K562 (cell line): ENCODE data around the gene PSPH. TPM values are rescaled to one million over a fixed set of nuclear protein-coding genes. Genes with fewer than 3 reads are reported as not detected.

Experiments used
- ATAC-seq: fragments of 200-7000 bp; cut with Tn5 transposase; 3 replicates; pipeline ENCODE4 v1.9.1; 2020; ENCODE audit warnings: moderate library complexity
- BruUV-seq: library from RNA; stranded (reverse); fragments of 400-500 nt; replicated peaks from 2 replicates; lab custom pipeline; 2021; lab: Mats Ljungman, UMichigan
- CTCF ChIA-PET: fragments of 300-600 bp; formaldehyde crosslinking; extraction: SDS; loops from one replicate; lab custom pipeline; 2021; ENCODE audit warnings: low intra/inter-chr PET ratio; lab: Yijun Ruan, JAX
- POLR2A ChIA-PET: fragments of 300-600, 350-650 bp; sonication (Branson Sonifier 250); formaldehyde crosslinking; extraction: SDS; loops from one replicate; lab custom pipeline; 2021; ENCODE audit warnings: antibody characterized with exemption, inconsistent platforms; lab: Yijun Ruan, JAX
- DNase-seq, 4 experiments: peaks; one replicate each; pipeline versions ENCODE4 v3.0.0 to v3.0.0-alpha.2; 2011 to 2018; ENCODE audit warnings: low spot score in 3 of 4, mixed read lengths in 3 of 4; ENCODE audit errors: extremely low read depth in 1 of 4
- FAIRE-seq: peaks from 2 replicates; lab custom pipeline; 2011; peaks lifted over from hg19 to GRCh38; lab: Jason Lieb, UNC
- H2AFZ ChIP-seq: 2 replicates; pipeline ENCODE4 v1.6.0; 2011; ENCODE audit warnings: low read depth, low read length, control low read depth, inconsistent platforms
- H3K27ac ChIP-seq: fragments of 200-600 bp; 3 replicates; pipeline ENCODE4 v1.8.0; 2011; ENCODE audit warnings: low read depth, mild to moderate bottlenecking, control low read depth, inconsistent platforms, low read length, moderate library complexity, mixed read lengths; ENCODE audit errors: extremely low read depth
- H3K27me3 ChIP-seq, 2 experiments: fragments of 300-600 bp in 1 of 2; 2 replicates in 1 of 2; 3 replicates in 1 of 2; pipeline versions ENCODE4 v1.6.0 to v1.8.0; 2011; ENCODE audit warnings: inconsistent platforms in 2 of 2, low read length in 2 of 2, mild to moderate bottlenecking in 1 of 2, mixed read lengths in 1 of 2, moderate library complexity in 1 of 2; ENCODE audit not compliant: control insufficient read depth in 2 of 2, insufficient read depth in 2 of 2
- H3K36me3 ChIP-seq: fragments of 300-600 bp; 3 replicates; pipeline ENCODE4 v1.8.0; 2011; ENCODE audit warnings: mild to moderate bottlenecking, low read length, inconsistent platforms; ENCODE audit not compliant: control insufficient read depth, insufficient read depth
- H3K4me1 ChIP-seq, 2 experiments: fragments of 200-600 bp in 1 of 2; replicated peaks in 1 of 2; 2 replicates in 1 of 2; 3 replicates in 1 of 2; pipeline versions ENCODE4 v1.5.1 to v1.8.0; 2011; ENCODE audit warnings: inconsistent platforms in 2 of 2, low read length in 2 of 2, mild to moderate bottlenecking in 1 of 2, mixed read lengths in 1 of 2, moderate library complexity in 1 of 2; ENCODE audit not compliant: control insufficient read depth in 2 of 2, insufficient read depth in 2 of 2
- H3K4me2 ChIP-seq: 2 replicates; pipeline ENCODE4 v1.6.1; 2011; ENCODE audit warnings: low read length, control low read depth, inconsistent platforms, mixed read lengths; ENCODE audit not compliant: insufficient read depth
- H3K4me3 ChIP-seq: fragments of 200-600 bp; sonication (generic), shearing (Covaris generic); 2 replicates; pipeline ENCODE4 v1.5.1; 2016; ENCODE audit warnings: control low read depth, inconsistent platforms
- H3K79me2 ChIP-seq: fragments of 200-600 bp; 3 replicates; pipeline ENCODE4 v1.8.0; 2011; ENCODE audit warnings: low read length, inconsistent platforms; ENCODE audit not compliant: control insufficient read depth, insufficient read depth
- H3K9ac ChIP-seq, 2 experiments: 2 replicates each; pipeline versions ENCODE4 v1.6.0 to v1.6.1; 2011; ENCODE audit warnings: low read depth in 2 of 2, low read length in 2 of 2, control low read depth in 1 of 2, inconsistent platforms in 1 of 2, mild to moderate bottlenecking in 1 of 2, mixed read lengths in 1 of 2; ENCODE audit not compliant: insufficient read depth in 1 of 2
- H3K9me1 ChIP-seq: one replicate; pipeline ENCODE4 v1.6.0; 2011; ENCODE audit warnings: inconsistent platforms, mild to moderate bottlenecking, low read length, moderate library complexity; ENCODE audit not compliant: control insufficient read depth, insufficient read depth
- H3K9me3 ChIP-seq: replicated peaks from 2 replicates; pipeline ENCODE4 v1.5.1; 2011; ENCODE audit warnings: low read depth, low read length, inconsistent platforms; ENCODE audit not compliant: control insufficient read depth, insufficient read depth
- H4K20me1 ChIP-seq: replicated peaks from 2 replicates; pipeline ENCODE4 v1.6.1; 2011; ENCODE audit warnings: low read length, inconsistent platforms, mixed read lengths; ENCODE audit not compliant: control insufficient read depth, insufficient read depth
- CCAR2 ChIP-seq: fragments of 200-400 bp; formaldehyde crosslinking; IDR thresholded peaks from 2 replicates; pipeline ENCODE4 v1.6.1; 2017; ENCODE audit warnings: mild to moderate bottlenecking, low read depth, low read length
- EWSR1 ChIP-seq: fragments of 450-650 bp; IDR thresholded peaks from 2 replicates; pipeline ENCODE4 v1.6.1; 2018; ENCODE audit warnings: borderline replicate concordance, mild to moderate bottlenecking, low read depth, moderate library complexity; ENCODE audit not compliant: partially characterized antibody
- FOSL1 ChIP-seq: fragments of 200-800 bp; sonication (Bioruptor generic); conservative IDR thresholded peaks from 2 replicates; pipeline ENCODE4 v1.6.1; 2016; ENCODE audit warnings: missing genetic modification characterization, missing compliant biosample characterization
- NFE2 ChIP-seq: IDR thresholded peaks from 2 replicates; pipeline ENCODE4 v1.6.1; 2014; ENCODE audit warnings: antibody characterized with exemption, low read depth
- NFYB ChIP-seq: IDR thresholded peaks from 2 replicates; pipeline ENCODE4 v1.6.1; 2011; ENCODE audit warnings: mild to moderate bottlenecking, moderate library complexity; ENCODE audit not compliant: insufficient read length; ENCODE audit errors: extremely low read depth
- SMAD3 ChIP-seq: fragments of 450-650 bp; formaldehyde crosslinking; conservative IDR thresholded peaks from 2 replicates; pipeline ENCODE4 v1.4.0; 2020; ENCODE audit warnings: mild to moderate bottlenecking
- SMARCA4 ChIP-seq: fragments of 450-650 bp; IDR thresholded peaks from 2 replicates; pipeline ENCODE4 v1.6.1; 2016
- THRA ChIP-seq: fragments of 450-650 bp; IDR thresholded peaks from 2 replicates; pipeline ENCODE4 v1.6.1; 2017; ENCODE audit warnings: mild to moderate bottlenecking, moderate library complexity
- ZNF121 ChIP-seq: sonication (generic); formaldehyde crosslinking; conservative IDR thresholded peaks from 2 replicates; pipeline ENCODE4 v1.8.0; 2022; ENCODE audit warnings: missing genetic modification reagents
- WGBS: fragments of 100-300 bp; shearing (Covaris generic); methylation state at CpG from one replicate; pipeline ENCODE4 v1.1.6; 2016; ENCODE audit warnings: low coverage, mixed read lengths; ENCODE audit not compliant: insufficient coverage; ENCODE audit errors: missing lambda C conversion rate; 5-methylcytosine and 5-hydroxymethylcytosine counted together
- in situ Hi-C: fragments of 300-500 bp; cut with MboI; formaldehyde crosslinking; loops from 4 replicates; pipeline ENCODE4 v1.15.0; 2018; ENCODE audit warnings: inconsistent platforms, mixed read lengths
- intact Hi-C: fragments of 100-400 bp; cut with micrococcal nuclease; formaldehyde crosslinking; loops from 2 replicates; pipeline ENCODE4 v1.14.2; 2022
- polyA plus RNA-seq, 8 experiments: library from polyadenylated mRNA; depleted of rRNA in 4 of 8; stranded (reverse) in 5 of 8; unstranded in 3 of 8; fragments of >200 nt; fragmentation: Nextera tagmentation in 2 of 8; fragmentation: Illumina TruSeq in 1 of 8; extraction: Ambion mirVana in 2 of 8; extraction: Trizol in 1 of 8; gene quantifications; 2 replicates each; pipeline versions ENCODE4 v1.2.1 to v1.2.3, GENCODE V29; 2011 to 2014; ENCODE audit warnings: inconsistent platforms in 1 of 8, missing spikeins in 1 of 8
- total RNA-seq, 7 experiments: library from RNA; depleted of rRNA in 6 of 7; stranded (reverse); fragments of >200 nt in 6 of 7; fragmentation: Illumina TruSeq in 2 of 7; extraction: Trizol in 2 of 7; gene quantifications; 2 replicates each; pipeline versions ENCODE4 v1.2.1 to v1.2.3, GENCODE V29; 2011 to 2021; ENCODE audit warnings: low replicate concordance in 1 of 7
- TF ChIP-seq, protein P1 (sequence below): fragments of 250-450 bp; sonication (Bioruptor Pico); IDR thresholded peaks from 2 replicates; pipeline ENCODE4 v1.8.0; 2022; ENCODE audit warnings: moderate library complexity, mild to moderate bottlenecking, inconsistent platforms

Gene PSPH
- total and polyA plus RNA-seq, 9 of the 15 experiments (the other 6 are each of a cell fraction or from before 2014, with no cell fraction given), result 6.3 to 46.8 (median 20.2) TPM

DNA sequence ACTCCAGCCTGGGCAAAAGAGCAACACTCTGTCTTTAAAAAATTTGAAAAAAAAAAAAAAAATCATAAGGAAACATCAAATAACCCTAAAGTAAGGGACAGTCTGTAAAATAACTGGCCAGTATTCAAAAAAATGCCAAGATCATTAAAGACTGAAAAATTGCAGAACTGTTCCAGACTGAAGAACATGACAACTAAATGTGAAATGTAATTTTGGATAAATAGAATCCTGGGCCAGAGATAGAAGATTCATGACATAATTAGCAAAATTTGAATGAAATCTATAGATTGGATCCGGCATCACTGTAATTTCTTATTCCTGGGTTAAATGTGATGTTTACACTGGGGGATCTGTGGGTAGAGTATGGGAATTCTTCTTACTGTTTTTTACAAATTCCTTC is 3.0 kb downstream of the PSPH start:
- DNase-seq (no peak), FAIRE-seq (no peak)
- Histone ChIP-seq H3K27ac (no peak overlapping the region), H3K9ac (no peak overlapping the region), H3K79me2 (peaks cover 44% of the 10 kb centered on the region), H3K9me1 (no peaks in the 10 kb centered on the region), H3K4me2 (no peak overlapping the region), H3K36me3 (peaks cover 6% of the 10 kb centered on the region; the same call in 2 of the 3 replicates), H3K4me1 (peaks cover 13 to 23% of the 10 kb centered on the region in 2 experiments; a peak in 4 of 5 replicates), H2AFZ (no peak overlapping the region), H3K4me3 (no peak overlapping the region)
- POLR2A ChIA-PET, result no interaction called here
- in situ Hi-C loops, result no loop called here
- CTCF ChIA-PET, result no interaction called here
- BruUV-seq, result no TSS peak
- TF ChIP-seq FOSL1 (tag), result no peak
- no peak for TF ChIP-seq NFYB
- TF ChIP-seq SMARCA4, result no peak
- TF ChIP-seq, protein P1, sequence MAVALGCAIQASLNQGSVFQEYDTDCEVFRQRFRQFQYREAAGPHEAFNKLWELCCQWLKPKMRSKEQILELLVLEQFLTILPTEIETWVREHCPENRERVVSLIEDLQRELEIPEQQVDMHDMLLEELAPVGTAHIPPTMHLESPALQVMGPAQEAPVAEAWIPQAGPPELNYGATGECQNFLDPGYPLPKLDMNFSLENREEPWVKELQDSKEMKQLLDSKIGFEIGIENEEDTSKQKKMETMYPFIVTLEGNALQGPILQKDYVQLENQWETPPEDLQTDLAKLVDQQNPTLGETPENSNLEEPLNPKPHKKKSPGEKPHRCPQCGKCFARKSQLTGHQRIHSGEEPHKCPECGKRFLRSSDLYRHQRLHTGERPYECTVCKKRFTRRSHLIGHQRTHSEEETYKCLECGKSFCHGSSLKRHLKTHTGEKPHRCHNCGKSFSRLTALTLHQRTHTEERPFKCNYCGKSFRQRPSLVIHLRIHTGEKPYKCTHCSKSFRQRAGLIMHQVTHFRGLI (CRISPR knock-in tag), result no peak
- no peak for TF ChIP-seq ZNF121 (CRISPR knock-in tag)
- no peak for TF ChIP-seq NFE2
- no peak for TF ChIP-seq CCAR2
- no peak for TF ChIP-seq EWSR1
- no peak for TF ChIP-seq SMAD3 (CRISPR knock-in tag)
- TF ChIP-seq THRA, result no peak
- TF ChIP-seq, all 486 proteins: peak for 0
- intact Hi-C loops, result no loop called here
- WGBS, result 76% methylated on average over 1 of the region's 1 CpG
- ATAC-seq, result no peak
- Histone ChIP-seq H3K9me3 (no peaks in the 10 kb centered on the region), H3K27me3 (no peaks in the 10 kb centered on the region), H4K20me1 (no peaks in the 10 kb centered on the region)
